SK-N-SH treated with all-trans-retinoic acid at 6 μM for 48 hours (cell line): ENCODE results near the gene NCAN.

Source experiments
- ATAC-seq: fragments of 200-7000 bp; cut with Tn5 transposase; 3 replicates; pipeline ENCODE4 v1.9.1; 2020; ENCODE audit warnings: mild to moderate bottlenecking, moderate library complexity
- ARNTL ChIP-seq: fragments of 450-650 bp; formaldehyde crosslinking; IDR thresholded peaks from 2 replicates; pipeline ENCODE4 v1.5.0; 2020; ENCODE audit warnings: low read depth, mild to moderate bottlenecking, moderate library complexity, borderline replicate concordance
- BACH2 ChIP-seq: fragments of 250-450 bp; sonication (Bioruptor Pico); IDR thresholded peaks from 2 replicates; pipeline ENCODE4 v1.9.0; 2021; ENCODE audit warnings: mild to moderate bottlenecking, borderline replicate concordance
- CREB5 ChIP-seq: fragments of 250-450 bp; sonication (Bioruptor Pico); IDR thresholded peaks from 2 replicates; pipeline ENCODE4 v1.5.1; 2020; ENCODE audit warnings: low read depth, mild to moderate bottlenecking, moderate library complexity
- CSRNP3 ChIP-seq: fragments of 250-450 bp; sonication (Bioruptor Pico); IDR thresholded peaks from 2 replicates; pipeline ENCODE4 v1.5.1; 2021; ENCODE audit warnings: mild to moderate bottlenecking, moderate library complexity
- ESRRG ChIP-seq: fragments of 250-450 bp; sonication (Bioruptor Pico); IDR thresholded peaks from 2 replicates; pipeline ENCODE4 v1.6.1; 2021; ENCODE audit warnings: mild to moderate bottlenecking
- GLIS3 ChIP-seq: fragments of 250-450 bp; sonication (Bioruptor Pico); IDR thresholded peaks from 2 replicates; pipeline ENCODE4 v1.5.0; 2020; ENCODE audit warnings: mild to moderate bottlenecking, moderate library complexity
- ISL1 ChIP-seq: fragments of 250-450 bp; sonication (Bioruptor Pico); IDR thresholded peaks from 2 replicates; pipeline ENCODE4 v2.1.2; 2022; ENCODE audit warnings: mild to moderate bottlenecking, moderate library complexity
- OSR1 ChIP-seq: fragments of 250-450 bp; sonication (Bioruptor Pico); IDR thresholded peaks from 2 replicates; pipeline ENCODE4 v1.8.0; 2022; ENCODE audit warnings: moderate library complexity, mild to moderate bottlenecking, inconsistent platforms
- PPARA ChIP-seq: fragments of 250-450 bp; sonication (Bioruptor Pico); IDR thresholded peaks from 2 replicates; pipeline ENCODE4 v1.5.0; 2020; ENCODE audit warnings: mild to moderate bottlenecking, borderline replicate concordance
- RARB ChIP-seq: fragments of 250-450 bp; sonication (Bioruptor Pico); IDR thresholded peaks from 2 replicates; pipeline ENCODE4 v1.8.0; 2021; ENCODE audit warnings: mild to moderate bottlenecking, moderate library complexity
- SNAI2 ChIP-seq: fragments of 250-450 bp; sonication (Bioruptor Pico); IDR thresholded peaks from 2 replicates; pipeline ENCODE4 v1.5.0; 2020; ENCODE audit warnings: mild to moderate bottlenecking, moderate library complexity
- TCF4 ChIP-seq: fragments of 250-450 bp; sonication (Bioruptor Pico); IDR thresholded peaks from 2 replicates; pipeline ENCODE4 v1.8.0; 2021; ENCODE audit warnings: mild to moderate bottlenecking, moderate library complexity, borderline replicate concordance
- TOX ChIP-seq: fragments of 250-450 bp; sonication (Bioruptor Pico); IDR thresholded peaks from 2 replicates; pipeline ENCODE4 v1.8.0; 2021; ENCODE audit warnings: mild to moderate bottlenecking, moderate library complexity, borderline replicate concordance
- TSHZ2 ChIP-seq: fragments of 250-450 bp; sonication (Bioruptor Pico); IDR thresholded peaks from 2 replicates; pipeline ENCODE4 v1.5.0; 2020; ENCODE audit warnings: mild to moderate bottlenecking, moderate library complexity
- ZFP3 ChIP-seq: fragments of 250-450 bp; sonication (Bioruptor Pico); IDR thresholded peaks from 2 replicates; pipeline ENCODE4 v1.5.0; 2020; ENCODE audit warnings: mild to moderate bottlenecking, moderate library complexity
- ZFP30 ChIP-seq: fragments of 450-650 bp; formaldehyde crosslinking; IDR thresholded peaks from 2 replicates; pipeline ENCODE4 v1.5.0; 2022; ENCODE audit warnings: mild to moderate bottlenecking, moderate library complexity
- ZNF565 ChIP-seq: fragments of 450-650 bp; formaldehyde crosslinking; conservative IDR thresholded peaks from 2 replicates; pipeline ENCODE4 v1.5.0; 2020; ENCODE audit warnings: low read depth, mild to moderate bottlenecking, moderate library complexity
- ZNF8 ChIP-seq: fragments of 450-650 bp; formaldehyde crosslinking; IDR thresholded peaks from 2 replicates; pipeline ENCODE4 v1.5.0; 2020; ENCODE audit warnings: mild to moderate bottlenecking, moderate library complexity
- TF ChIP-seq, protein P1 (sequence below): fragments of 250-450 bp; sonication (Bioruptor Pico); IDR thresholded peaks from 2 replicates; pipeline ENCODE4 v1.8.0; 2020; ENCODE audit warnings: mild to moderate bottlenecking, moderate library complexity, borderline replicate concordance

Gene NCAN

DNA sequence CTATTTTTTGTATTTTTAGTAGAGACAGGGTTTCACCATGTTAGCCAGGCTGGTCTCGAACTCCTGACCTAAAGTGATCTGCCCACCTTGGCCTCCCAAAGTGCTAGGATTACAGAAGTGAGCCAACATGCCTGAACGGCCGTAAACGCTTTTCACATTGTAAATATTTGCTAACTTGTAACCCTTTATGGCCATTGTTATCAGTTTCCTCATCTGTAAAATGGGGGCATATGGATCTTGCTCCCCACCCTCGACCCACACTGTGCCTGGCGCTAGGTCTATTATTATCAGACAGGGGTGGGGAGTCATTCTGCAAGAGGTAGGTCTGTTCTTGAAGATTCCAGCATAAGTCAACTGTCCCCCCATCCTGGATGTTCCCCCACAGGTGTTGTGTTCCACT is 11.9 kb downstream of the NCAN start:
- ATAC-seq: no peak
- TF ChIP-seq RARB (CRISPR knock-in tag): no peak
- TF ChIP-seq ZNF565 (CRISPR knock-in tag): no peak
- no peak for TF ChIP-seq SNAI2 (CRISPR knock-in tag)
- TF ChIP-seq GLIS3: no peak
- TF ChIP-seq TCF4 (CRISPR knock-in tag): no peak
- TF ChIP-seq, protein P1, sequence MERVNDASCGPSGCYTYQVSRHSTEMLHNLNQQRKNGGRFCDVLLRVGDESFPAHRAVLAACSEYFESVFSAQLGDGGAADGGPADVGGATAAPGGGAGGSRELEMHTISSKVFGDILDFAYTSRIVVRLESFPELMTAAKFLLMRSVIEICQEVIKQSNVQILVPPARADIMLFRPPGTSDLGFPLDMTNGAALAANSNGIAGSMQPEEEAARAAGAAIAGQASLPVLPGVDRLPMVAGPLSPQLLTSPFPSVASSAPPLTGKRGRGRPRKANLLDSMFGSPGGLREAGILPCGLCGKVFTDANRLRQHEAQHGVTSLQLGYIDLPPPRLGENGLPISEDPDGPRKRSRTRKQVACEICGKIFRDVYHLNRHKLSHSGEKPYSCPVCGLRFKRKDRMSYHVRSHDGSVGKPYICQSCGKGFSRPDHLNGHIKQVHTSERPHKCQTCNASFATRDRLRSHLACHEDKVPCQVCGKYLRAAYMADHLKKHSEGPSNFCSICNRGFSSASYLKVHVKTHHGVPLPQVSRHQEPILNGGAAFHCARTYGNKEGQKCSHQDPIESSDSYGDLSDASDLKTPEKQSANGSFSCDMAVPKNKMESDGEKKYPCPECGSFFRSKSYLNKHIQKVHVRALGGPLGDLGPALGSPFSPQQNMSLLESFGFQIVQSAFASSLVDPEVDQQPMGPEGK: no peak
- TF ChIP-seq OSR1: no peak
- TF ChIP-seq TSHZ2 (CRISPR knock-in tag): no peak
- TF ChIP-seq CREB5 (CRISPR knock-in tag): no peak
- TF ChIP-seq TOX: no peak
- TF ChIP-seq, all 23 proteins: peak for 0

- TF ChIP-seq ZFP3 (CRISPR knock-in tag) (no peak), TOX (no peak), TSHZ2 (CRISPR knock-in tag) (no peak), BACH2 (no peak), CSRNP3 (CRISPR knock-in tag) (no peak)
- no peak for ATAC-seq
Observed at GRCh38 chr19:19224150-19224851, 12.5 kb downstream of the NCAN start.

- TF ChIP-seq ZFP30 (CRISPR knock-in tag): no peak
- no peak for TF ChIP-seq ESRRG
- TF ChIP-seq ZNF8: no peak
- TF ChIP-seq CREB5 (CRISPR knock-in tag): no peak
- no peak for TF ChIP-seq GLIS3
- no peak for TF ChIP-seq RARB (CRISPR knock-in tag)
- TF ChIP-seq, protein P1: no peak
- TF ChIP-seq PPARA (CRISPR knock-in tag): no peak
- TF ChIP-seq ISL1 (CRISPR knock-in tag): no peak
- no peak for TF ChIP-seq ARNTL (CRISPR knock-in tag)
- TF ChIP-seq CSRNP3 (CRISPR knock-in tag): no peak
- TF ChIP-seq, all 23 proteins: peak for 0
- ATAC-seq: no peak
Observed at GRCh38 chr19:19224852-19225494, 13.2 kb downstream of the NCAN start.
